Midbrain (tissue), 1 donor: Measurements from ENCODE around the gene GPR26.

Experiments
- DNase-seq: peaks from one replicate; lab custom pipeline; 2025; lab: John Stamatoyannopoulos, UW

Gene GPR26

DNA sequence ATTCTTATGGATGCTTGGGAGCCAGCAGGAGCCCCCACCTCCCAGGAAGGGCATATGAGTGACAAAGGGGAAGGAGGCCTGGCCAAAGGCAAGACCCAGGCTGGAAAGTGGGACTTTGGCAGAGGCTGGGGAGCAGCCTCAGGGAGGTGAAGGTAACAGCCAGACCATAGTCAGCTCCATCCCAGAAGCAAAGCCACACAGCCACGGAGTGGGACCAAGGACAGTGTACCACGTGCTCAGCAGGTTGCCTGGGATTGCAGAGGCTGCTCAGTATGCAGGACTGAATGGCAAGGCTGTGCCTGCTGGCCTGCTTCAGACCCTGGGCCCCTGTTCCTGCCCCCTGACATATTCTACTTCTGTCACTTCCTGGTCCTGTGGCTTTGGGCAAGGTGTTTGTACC, 17.6 kb upstream of the GPR26 start:
- DNase-seq: no peak

DNA sequence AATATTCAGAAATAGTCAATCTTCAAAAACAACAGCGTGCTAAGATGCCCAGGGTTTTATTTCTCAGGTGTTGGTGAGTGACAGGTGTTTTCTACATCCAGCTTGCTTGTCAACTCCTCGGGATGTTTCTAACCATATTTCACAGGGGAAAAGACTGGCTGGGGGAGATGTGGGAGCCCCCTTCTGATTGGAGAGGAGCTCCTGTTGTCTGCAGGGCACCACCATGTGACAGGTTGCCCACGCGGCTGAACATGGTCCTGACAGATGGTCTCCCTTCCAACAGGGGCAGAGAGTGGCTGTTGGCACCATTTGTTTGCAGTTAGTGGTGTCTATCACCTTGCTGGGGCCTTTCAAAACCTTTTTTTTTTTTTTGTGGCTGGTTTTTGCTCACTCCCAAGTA, 16.5 kb upstream of the GPR26 start:
- no peak for DNase-seq

DNA sequence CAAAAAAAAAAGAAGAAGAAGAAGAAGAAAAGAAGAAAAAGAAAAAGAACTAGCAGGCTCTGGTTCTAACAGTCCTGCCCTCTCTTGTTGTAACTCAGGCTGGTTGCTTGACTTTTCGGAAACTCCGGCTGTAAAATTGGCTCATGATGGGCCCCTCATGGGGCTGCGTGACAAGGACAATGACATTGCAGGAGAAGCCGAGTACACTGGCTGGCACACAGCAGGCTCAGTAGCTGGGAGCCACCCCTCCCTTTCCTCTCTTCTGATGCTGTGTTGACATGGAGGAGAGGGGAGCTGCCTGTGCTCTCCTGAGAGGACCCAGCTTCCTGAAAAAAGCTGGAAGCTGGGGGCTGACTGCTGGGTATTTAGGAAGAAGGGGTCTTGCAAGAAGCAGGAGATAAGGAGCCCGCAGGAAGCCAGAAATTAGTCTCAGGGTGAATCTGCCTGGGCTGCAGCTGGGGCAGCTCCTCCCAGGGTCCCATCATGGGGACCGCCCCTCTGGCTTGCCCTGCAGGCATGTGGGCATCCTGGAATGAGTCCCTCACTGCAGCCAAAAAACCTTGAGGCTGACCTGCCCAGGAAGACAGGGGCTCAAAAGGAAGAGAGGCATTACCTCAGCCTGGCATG, 14.6 kb upstream of the GPR26 start:
- no peak for DNase-seq

DNA sequence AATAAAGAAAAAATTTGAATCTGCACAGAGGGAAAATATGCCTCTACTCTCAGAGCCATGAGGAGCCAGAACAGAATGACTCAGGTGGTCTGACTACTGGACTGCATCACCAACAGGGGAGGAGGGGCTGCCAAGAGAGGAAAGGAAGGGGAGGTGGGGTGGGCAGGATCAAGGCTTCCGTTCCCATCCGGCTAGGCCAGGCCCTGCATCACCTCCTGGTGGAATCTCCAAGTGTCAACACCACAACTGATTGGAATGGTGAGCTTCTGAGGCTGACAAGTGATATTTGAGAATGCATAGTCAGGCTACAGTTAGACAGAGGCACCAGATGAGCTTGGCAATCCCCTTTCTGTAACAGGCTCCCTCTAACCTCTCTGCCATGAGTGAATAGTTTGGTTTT, 10.4 kb upstream of the GPR26 start:
- DNase-seq: no peak

DNA sequence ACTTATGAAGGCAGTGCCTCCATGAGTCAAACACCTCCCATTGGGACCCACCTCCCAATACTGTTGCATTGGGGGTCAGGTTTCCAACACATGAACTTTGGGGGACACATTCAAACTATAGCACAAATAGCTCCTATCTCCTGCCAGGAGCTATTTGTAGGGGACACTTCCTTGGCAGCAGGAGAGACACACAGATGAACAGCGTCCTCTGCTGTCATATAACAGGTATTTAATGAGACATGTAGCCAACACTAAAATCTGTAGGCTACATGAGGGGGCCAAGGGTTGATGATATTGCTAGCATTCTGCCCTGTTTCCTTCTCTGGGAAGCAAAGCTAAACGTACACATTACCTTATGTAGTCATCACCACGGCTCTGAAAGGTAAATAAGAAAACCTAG, 2.6 kb upstream of the GPR26 start:
- DNase-seq: no peak

DNA sequence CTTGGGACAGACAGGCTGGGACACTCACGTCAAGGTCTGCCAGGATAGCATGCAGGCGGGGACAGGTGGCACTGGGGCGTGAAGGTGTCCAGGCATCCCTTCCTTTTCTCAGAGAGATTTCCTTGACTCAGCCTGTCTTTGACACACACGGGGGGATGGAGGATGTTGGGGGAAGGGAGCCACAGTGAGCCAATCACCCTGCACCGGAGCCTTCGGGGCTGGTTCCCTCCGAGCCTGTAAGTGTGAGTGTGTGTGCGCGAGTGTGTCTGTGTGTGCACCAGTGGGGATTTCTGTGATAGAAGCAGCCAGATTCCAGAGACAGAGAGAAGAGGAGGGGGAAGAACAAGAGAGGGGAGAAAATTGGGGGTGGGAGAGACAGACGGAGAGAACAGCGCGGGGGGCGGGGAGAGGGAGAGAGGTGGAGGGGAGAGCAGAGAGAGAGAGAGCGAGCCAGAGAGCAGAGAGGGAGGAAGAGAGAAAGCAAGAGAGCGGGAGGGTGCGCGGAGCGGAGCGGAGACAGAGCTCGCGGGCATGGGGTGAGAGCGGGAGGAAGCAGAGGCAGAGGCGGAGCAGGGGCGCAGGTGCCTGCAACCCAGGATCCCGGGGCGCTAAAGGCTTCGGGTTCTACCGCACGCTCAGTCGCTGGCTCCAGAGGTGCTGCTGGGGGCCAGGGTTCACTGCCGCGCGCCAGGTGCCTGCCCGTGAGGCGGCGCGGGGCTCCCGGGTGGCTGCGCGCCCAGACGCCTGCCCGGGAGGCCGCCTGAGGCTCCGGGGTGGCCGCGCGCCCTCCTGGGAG, 466 bp upstream of the GPR26 start:
- no peak for DNase-seq

DNA sequence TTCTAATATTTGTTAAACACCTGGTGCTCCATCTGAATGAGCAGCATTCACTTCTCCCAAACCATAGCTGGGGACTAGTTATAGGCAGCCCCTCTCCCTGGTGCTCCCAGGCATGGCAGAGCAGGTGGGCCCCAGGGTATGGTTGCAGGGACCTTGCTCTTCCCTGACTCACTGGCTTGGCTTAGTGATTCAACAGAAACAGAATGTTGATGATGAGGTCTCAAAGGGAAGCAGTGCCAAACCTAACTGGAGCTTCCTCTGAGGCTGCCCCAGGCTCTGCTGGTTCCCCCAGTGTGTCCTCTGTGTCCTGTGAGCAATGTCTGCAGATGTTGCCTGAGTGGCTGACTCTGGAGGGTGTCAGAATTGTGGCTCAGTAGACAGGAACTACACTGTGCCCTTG, 3.7 kb downstream of the GPR26 start:
- no peak for DNase-seq

DNA sequence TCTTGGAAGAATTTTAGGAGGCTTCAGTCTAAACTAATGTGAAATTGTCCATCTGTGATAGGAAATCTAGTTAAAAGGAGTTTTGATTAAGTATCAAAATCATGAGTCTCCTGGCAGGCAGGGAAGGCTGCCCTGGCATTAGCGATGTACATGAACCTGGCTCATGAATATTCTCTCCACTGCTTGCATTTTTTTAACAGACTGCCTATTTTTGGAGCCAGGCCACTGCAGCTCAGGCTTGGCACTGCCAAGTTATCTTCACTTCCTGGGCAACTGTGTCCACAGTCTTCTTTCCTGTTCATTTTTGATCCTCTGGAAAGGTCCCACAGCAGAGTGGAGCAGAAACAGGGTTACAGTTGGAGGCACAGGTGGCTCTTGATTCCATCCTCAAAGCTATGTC, 7.0 kb downstream of the GPR26 start:
- DNase-seq: no peak

DNA sequence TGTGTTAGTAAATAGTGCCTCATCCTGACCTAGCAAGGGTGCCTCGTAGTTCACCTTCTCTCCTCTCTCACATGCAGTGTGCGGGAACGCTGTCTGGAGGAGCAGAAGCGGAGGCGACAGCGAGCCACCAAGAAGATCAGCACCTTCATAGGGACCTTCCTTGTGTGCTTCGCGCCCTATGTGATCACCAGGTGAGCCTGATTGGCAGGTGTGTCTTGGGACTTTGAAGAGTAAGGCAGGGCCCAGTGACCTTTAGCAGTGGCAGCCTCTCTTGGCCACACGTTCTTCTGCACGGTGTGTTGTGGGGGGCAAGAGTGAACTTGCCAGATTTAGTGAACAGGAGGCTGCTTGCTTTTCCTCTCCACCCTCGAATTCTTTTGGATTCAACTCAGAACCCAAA, 8.6 kb downstream of the GPR26 start:
- DNase-seq: no peak

DNA sequence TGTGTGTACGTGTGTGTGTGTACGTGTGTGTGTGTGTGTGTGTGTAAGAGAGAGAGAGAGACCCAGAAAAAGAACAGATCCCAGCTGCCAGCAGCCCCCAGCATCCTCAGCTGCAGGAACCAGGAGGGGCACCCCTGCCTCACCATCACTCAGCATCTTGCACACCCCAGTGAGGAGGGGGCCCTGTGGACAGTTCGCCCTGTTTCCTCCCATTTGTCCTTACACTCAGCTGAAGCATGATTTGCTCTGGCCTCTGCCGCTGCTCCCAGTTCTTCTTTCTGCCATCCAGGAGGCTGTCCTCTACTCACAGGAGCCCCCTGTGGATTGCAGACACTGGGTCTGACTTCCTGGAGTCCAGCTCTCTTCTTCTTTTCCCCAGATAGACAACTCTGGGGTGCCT, 9.7 kb downstream of the GPR26 start:
- no peak for DNase-seq

DNA sequence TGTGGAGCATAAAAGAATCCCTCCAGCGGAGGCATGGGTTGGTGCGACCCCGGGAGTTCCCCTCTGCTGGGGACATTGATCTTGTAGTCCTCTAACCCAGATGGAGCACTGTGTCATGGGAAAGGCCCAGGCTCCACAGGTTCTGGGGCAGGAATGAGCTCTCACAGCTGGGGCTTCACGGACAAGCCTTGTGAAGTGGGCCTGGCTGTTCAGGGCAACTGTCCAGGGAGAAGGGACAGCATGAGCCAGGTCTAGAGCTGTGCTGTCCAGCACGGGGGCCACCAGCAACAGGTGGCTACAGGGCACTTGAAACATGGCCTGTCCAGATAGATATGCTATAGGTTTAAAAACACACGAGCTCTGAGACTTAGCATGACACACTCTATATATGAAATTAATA, 11.4 kb downstream of the GPR26 start:
- no peak for DNase-seq

DNA sequence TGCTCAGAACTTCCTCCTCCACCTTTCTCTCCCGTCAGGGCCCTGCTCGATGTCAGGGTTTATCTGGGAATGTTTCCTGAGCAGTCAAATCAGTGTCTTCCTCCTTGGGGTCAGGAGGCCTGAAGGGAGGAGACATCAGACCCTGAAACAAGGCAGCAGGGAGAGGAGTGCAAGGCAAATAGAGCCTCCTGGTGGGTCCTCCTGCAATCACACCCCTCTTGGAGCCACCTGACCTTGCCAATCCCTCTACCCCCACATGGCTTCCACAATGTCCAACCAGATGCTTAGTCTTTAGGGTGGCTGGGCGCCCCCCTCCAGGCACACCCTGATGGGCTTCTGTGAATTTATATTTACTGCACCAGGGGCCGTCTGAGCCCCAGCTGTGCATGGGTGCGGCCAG, 12.2 kb downstream of the GPR26 start:
- DNase-seq: no peak

DNA sequence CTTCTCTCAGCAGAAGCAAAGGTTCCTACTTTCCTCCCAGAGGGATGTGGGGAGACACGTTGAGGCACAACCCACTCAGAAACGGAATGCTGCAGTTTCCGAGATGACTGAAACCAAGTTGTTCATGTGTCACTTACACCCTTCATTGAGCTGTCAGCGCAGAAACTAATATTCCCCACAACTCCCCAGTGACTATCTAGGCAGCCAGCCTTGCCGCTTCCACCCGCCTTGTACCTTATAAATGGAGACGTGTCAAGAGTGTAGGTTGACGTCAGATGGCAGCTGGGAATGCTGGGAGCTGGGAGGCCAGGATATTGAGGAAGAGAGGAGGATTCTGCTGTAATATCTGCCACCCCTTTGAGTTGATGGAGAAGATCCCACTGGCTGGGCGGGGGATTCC, 15.1 kb downstream of the GPR26 start:
- no peak for DNase-seq

DNA sequence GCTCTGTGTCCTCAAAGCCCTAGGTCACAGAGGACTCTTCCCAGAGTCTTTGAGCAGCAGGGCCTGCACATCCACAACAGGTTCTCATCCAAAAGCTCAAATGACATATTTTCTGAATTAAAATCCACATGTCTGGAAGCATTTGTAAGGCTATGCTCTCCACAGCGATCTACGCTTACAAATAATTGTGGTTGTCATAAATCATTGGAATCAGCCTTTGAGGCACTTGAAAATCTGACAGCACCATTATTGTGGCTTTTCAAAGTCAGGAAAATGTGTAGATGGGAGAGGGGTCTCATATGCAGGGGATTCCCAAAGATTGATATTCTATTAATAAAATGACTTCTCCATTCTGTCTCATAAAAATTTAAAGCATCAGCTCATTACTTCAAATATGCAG, 16.3 kb downstream of the GPR26 start:
- no peak for DNase-seq

DNA sequence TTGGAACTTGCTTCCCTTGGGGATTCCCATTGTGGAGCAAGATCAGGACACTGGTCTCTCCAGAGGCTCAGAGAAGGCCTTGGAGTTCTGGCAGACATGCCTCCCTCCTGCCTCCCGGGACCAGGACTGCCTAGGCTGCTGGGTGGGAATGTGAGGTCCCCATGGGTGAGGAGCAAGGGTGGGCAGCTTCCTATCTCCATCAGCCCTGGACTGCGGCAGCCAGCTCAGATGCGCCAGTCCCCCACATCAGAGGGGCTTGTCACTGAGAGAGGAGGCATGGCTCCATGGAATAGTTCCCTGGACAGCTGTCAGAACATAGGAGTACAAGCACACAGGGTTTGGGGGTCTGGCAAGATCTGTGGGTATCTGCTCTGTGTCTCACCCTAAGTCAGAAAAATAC, 17.3 kb downstream of the GPR26 start:
- DNase-seq: no peak

DNA sequence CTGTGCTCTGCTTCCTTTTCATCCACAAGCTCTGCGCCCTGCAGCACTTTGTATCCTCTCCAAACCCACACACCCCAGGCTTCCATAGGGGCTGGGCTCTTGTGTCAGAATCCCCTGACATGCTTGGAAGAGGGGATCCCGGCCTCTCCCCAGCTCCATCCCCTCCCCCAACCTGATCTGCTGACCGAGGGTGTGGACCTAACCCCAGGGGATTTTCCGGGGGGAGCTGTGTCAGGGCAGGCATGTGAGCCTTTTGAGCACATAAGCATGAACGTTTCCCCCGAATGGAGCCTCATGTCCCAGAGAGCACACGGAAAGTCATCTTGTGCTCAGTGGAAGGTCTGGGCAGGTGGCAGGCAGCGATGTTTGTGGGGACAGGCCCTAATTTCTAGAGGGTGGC, 17.7 kb downstream of the GPR26 start:
- DNase-seq: no peak

DNA sequence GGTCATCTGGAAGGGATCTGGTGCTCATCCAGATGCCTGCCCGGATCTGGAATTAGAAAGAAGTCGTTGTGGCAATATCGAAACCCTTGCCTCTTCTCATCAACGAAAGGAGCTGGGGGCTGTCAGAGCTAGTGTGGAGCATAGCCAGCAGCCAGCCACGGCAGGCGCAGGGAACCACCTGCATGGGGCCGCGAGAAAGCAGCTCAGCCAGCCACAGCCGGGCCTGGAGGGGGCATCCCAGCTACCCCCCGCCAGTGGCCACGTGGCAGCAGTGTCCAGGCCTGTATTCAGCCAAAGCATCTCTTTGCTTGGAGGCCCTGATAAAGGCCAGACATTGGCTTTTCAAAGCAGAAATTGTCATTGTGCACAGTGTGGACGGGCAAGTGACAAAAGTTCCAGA, 19.1 kb downstream of the GPR26 start:
- no peak for DNase-seq

DNA sequence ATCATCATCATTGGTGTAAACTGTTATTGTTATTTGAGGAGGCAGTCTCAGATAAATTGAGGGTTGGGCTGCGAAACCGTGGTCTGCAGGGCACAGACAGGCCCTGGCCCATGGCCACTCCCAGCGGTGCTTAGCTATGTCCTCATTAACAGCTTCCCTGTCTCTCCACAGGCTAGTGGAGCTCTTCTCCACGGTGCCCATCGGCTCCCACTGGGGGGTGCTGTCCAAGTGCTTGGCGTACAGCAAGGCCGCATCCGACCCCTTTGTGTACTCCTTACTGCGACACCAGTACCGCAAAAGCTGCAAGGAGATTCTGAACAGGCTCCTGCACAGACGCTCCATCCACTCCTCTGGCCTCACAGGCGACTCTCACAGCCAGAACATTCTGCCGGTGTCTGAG, 21.6 kb downstream of the GPR26 start:
- DNase-seq: no peak

DNA sequence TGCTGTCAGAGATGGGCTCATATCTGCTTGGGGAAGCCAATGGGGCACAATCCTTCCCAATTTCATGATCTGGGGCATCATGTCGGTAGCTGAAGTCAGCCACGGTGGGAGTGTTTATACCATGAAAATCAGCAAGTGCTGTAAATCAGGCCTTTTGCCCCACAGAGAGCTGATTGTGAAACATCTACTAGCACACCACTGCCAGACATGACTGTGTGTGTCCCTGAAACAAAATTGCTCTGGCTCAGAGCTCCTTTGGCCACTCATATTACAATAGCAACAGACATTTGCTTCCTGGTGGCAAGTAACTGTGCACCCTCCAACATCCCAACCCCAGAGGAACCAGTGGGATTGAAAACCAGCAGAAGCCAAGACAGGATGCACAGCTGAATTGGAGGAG, 23.7 kb downstream of the GPR26 start:
- no peak for DNase-seq

DNA sequence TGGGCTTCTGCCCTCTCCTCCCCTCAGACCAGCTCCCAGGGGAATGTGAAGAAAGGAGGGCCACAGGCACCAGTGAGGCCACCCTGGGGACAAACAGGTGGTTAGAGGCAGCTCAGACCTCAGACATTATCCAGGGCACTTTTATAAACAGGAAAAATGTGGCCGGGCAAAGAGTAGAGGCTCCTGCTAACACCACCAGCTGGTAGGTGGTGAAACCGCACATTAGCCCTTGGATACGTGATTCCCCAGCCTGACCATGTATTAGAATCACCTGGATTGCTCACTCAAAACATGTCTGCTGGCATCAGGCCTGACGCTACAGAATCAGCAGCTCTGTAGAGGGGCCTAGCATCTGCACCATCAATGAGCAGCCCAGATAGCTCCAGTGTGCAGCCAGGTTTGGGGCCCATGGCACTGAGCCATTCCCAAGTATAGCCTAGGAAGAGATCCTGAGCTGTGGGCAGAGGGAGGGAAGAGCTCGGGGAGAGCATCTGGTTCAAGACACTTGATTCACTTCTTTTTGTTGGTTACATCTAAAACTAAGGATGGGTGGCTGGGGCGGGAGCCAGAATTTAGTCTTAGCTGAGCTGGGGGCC, 37.1 kb downstream of the GPR26 start:
- DNase-seq: no peak

DNA sequence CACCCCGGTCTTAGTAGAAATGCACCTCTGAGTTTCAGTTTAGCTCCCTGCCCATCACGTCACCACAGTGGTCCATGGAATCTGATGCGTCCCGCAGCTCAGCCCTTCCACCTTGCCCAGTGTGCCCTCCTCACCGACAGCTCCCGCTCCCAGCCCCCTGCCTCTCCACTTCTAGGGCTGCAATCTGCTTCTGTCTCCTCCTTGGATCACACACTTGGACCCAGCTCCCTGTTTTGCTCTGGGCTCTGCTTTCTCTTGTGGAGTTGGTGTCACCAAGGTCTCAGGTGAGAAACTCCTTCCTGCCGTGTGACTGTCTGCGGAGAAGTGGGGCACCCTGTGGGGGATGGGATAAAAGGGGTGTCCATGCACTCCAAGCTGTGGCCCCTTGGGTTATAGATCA, 37.9 kb downstream of the GPR26 start:
- DNase-seq: no peak

DNA sequence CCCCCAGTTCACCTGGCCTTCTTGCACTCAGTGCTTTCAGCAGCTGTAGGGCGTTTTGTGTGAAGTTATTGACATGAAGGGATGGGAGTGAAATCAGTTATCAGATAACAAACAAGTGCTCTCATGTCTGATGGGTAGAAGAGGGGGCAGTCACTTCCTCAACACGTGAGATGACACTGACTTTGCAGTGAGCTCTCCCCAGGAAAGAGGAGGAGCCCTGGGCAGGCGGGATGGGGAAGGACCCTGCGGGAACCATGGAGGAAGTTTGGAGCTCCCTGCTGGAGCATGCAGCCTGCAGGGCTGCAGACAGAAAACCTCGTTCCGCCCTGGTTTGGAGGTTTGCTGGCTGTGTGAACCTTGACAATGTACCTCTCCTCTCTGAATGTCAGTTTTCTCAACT, 38.7 kb downstream of the GPR26 start:
- DNase-seq: no peak

DNA sequence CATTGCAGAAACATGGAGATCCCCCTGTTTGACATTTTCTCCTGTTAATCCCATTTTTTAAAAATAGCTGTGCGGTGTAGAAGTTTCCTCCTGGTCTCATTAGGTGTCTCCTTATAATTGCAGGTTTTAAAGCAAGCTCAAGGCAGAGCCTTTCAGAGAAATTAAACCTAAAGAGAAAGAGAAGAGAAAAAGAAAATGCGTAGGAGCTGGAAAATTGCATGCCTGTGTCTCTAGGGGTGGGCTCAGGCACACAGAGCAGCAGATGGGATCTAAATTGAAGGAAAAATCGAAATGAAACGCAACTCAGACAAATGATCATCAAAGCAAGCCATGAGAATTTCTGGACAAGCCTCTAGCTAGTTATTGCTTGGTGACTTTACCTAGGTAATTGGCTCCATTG, 40.1 kb downstream of the GPR26 start:
- DNase-seq: no peak

DNA sequence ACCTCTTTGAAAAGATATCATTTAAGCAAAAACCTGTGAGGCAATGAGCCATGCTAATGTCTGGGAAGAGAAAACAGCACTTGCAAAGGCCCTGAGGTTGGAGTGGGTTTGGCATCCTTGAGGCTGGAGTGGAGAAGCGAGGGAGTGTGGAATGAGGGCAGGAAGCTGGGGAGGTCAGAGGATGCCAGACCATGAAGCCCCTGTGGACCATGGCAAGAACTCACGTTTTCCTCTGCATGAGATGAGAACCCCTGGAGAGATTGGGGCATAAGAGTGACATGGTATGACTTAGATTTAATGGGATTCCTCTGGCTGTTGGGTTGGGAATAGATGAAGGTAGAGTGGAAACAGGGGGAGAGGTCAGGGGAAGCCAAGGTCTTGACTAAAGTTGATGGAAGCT, 49.4 kb downstream of the GPR26 start:
- no peak for DNase-seq
